Fibroblast of lung (primary cell): Measurements from ENCODE around the gene DCD. TPM values are rescaled to one million over a fixed set of nuclear protein-coding genes. Genes with fewer than 3 reads are reported as not detected.

ENCODE experiments used
- DNase-seq, 2 donors: peaks; one replicate each; pipeline versions ENCODE4 v3.0.0 to v3.0.0-alpha.2; 2010; ENCODE audit warnings: low read depth in 2 of 2
- H2AFZ ChIP-seq: 2 replicates; pipeline ENCODE4 v1.5.1; 2012; ENCODE audit warnings: low read length, control low read depth, inconsistent platforms
- H3K27ac ChIP-seq: 2 replicates; pipeline ENCODE4 v1.5.1; 2011; ENCODE audit warnings: low read length, control low read depth; ENCODE audit not compliant: insufficient read depth
- H3K27me3 ChIP-seq: 2 replicates; pipeline ENCODE4 v1.5.1; 2011; ENCODE audit warnings: mild to moderate bottlenecking, low read length; ENCODE audit not compliant: control insufficient read depth, insufficient read depth
- H3K36me3 ChIP-seq: 2 replicates; pipeline ENCODE4 v1.5.1; 2011; ENCODE audit warnings: low read length; ENCODE audit not compliant: control insufficient read depth, insufficient read depth
- H3K4me1 ChIP-seq: 2 replicates; pipeline ENCODE4 v1.5.1; 2011; ENCODE audit warnings: low read length; ENCODE audit not compliant: control insufficient read depth, insufficient read depth; ENCODE audit errors: extremely low read depth
- H3K4me2 ChIP-seq: 2 replicates; pipeline ENCODE4 v1.5.1; 2011; ENCODE audit warnings: low read length, control low read depth; ENCODE audit not compliant: insufficient read depth; ENCODE audit errors: extremely low read depth
- H3K4me3 ChIP-seq, 4 experiments: fragments of 200-600 bp in 1 of 4; sonication (generic) in 1 of 4; replicated peaks in 1 of 4; 2 replicates each; pipeline ENCODE4 v1.5.1; 2011 to 2016; ENCODE audit warnings: low read length in 4 of 4, low read depth in 3 of 4, mild to moderate bottlenecking in 3 of 4, control low read depth in 2 of 4, inconsistent platforms in 1 of 4, mixed read lengths in 1 of 4; ENCODE audit not compliant: insufficient read depth in 1 of 4; ENCODE audit errors: control extremely low read depth in 1 of 4
- H3K79me2 ChIP-seq: 2 replicates; pipeline ENCODE4 v1.5.1; 2012; ENCODE audit warnings: mild to moderate bottlenecking, low read length, inconsistent platforms; ENCODE audit not compliant: control insufficient read depth, insufficient read depth
- H3K9ac ChIP-seq: 2 replicates; pipeline ENCODE4 v1.5.1; 2011; ENCODE audit warnings: mild to moderate bottlenecking, low read length, control low read depth; ENCODE audit not compliant: insufficient read depth
- H3K9me3 ChIP-seq: 2 replicates; pipeline ENCODE4 v1.5.1; 2012; ENCODE audit warnings: low read depth, low read length; ENCODE audit not compliant: control insufficient read depth, insufficient read depth
- H4K20me1 ChIP-seq: 2 replicates; pipeline ENCODE4 v1.5.1; 2011; ENCODE audit warnings: low read length; ENCODE audit not compliant: control insufficient read depth, insufficient read depth; ENCODE audit errors: extremely low read depth
- EZH2 ChIP-seq: IDR thresholded peaks from 2 replicates; pipeline ENCODE4 v1.5.1; 2012; ENCODE audit warnings: low read length, control low read depth, mild to moderate bottlenecking; ENCODE audit errors: missing control alignments
- polyA plus RNA-seq, 2 donors: library from polyadenylated mRNA; depleted of rRNA in 1 of 2; stranded (reverse) in 1 of 2; unstranded in 1 of 2; fragments of >200 nt; gene quantifications; 2 replicates each; pipeline ENCODE4 v1.2.1, GENCODE V29; 2011 to 2012; ENCODE audit warnings: missing spikeins in 1 of 2
- total RNA-seq: library from RNA; depleted of rRNA; stranded (reverse); fragments of >200 nt; gene quantifications from 2 replicates; pipeline ENCODE4 v1.2.1, GENCODE V29; 2014
- TF ChIP-seq, protein P1 (sequence below), 2 donors: IDR thresholded peaks in 1 of 2; conservative IDR thresholded peaks in 1 of 2; 1 replicate in 1 of 2; 2 replicates in 1 of 2; pipeline ENCODE4 v1.5.1; 2011 to 2012; ENCODE audit warnings: low read length in 2 of 2, control low read depth in 1 of 2, inconsistent platforms in 1 of 2, low read depth in 1 of 2, mild to moderate bottlenecking in 1 of 2

The DCD gene
- total and polyA plus RNA-seq, 2 donors (not counting 1 experiment from before 2014, with no cell fraction given), result not detected

GRCh38 chr12:54680374-54680773, 32.2 kb upstream of the DCD start:
- no peak for DNase-seq
- H3K27ac ChIP-seq, result no peak overlapping the region
- no peak for TF ChIP-seq EZH2
- TF ChIP-seq, protein P1, sequence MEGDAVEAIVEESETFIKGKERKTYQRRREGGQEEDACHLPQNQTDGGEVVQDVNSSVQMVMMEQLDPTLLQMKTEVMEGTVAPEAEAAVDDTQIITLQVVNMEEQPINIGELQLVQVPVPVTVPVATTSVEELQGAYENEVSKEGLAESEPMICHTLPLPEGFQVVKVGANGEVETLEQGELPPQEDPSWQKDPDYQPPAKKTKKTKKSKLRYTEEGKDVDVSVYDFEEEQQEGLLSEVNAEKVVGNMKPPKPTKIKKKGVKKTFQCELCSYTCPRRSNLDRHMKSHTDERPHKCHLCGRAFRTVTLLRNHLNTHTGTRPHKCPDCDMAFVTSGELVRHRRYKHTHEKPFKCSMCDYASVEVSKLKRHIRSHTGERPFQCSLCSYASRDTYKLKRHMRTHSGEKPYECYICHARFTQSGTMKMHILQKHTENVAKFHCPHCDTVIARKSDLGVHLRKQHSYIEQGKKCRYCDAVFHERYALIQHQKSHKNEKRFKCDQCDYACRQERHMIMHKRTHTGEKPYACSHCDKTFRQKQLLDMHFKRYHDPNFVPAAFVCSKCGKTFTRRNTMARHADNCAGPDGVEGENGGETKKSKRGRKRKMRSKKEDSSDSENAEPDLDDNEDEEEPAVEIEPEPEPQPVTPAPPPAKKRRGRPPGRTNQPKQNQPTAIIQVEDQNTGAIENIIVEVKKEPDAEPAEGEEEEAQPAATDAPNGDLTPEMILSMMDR (conservative IDR thresholded peaks at IDR 0.05 in 1 of 2, IDR thresholded peaks at IDR 0.05 in 1 of 2; ENCODE audit: low read depth in 1 of 2, low read length in 2 of 2), result peak; percentile 35 to 36
- no peaks in the 10 kb centered on the region for H3K79me2 ChIP-seq
- H3K9ac ChIP-seq, result no peak overlapping the region
- no peaks in the 10 kb centered on the region for H3K4me1 ChIP-seq
- no peaks in the 10 kb centered on the region for H4K20me1 ChIP-seq
- no peak overlapping the region for H2AFZ ChIP-seq
- no peak overlapping the region for H3K4me2 ChIP-seq
- no peaks in the 10 kb centered on the region for H3K9me3 ChIP-seq
- H3K4me3 ChIP-seq, result no peak overlapping the region
- no peaks in the 10 kb centered on the region for H3K36me3 ChIP-seq
- no peaks in the 10 kb centered on the region for H3K27me3 ChIP-seq

- no peak overlapping the region for H3K9ac ChIP-seq
- no peaks in the 10 kb centered on the region for H3K9me3 ChIP-seq
- TF ChIP-seq EZH2, result no peak
- TF ChIP-seq, protein P1 (conservative IDR thresholded peaks at IDR 0.05 in 1 of 2, IDR thresholded peaks at IDR 0.05 in 1 of 2; ENCODE audit: low read depth in 1 of 2, low read length in 2 of 2), result no peak
- no peaks in the 10 kb centered on the region for H4K20me1 ChIP-seq
- no peak for DNase-seq
- no peak overlapping the region for H3K4me3 ChIP-seq
- H2AFZ ChIP-seq, result no peak overlapping the region
- no peaks in the 10 kb centered on the region for H3K36me3 ChIP-seq
- H3K27ac ChIP-seq, result no peak overlapping the region
- no peak overlapping the region for H3K4me2 ChIP-seq
- no peaks in the 10 kb centered on the region for H3K27me3 ChIP-seq
- no peaks in the 10 kb centered on the region for H3K4me1 ChIP-seq
- no peaks in the 10 kb centered on the region for H3K79me2 ChIP-seq
Measured at GRCh38 chr12:54678131-54678530, 30.0 kb upstream of the DCD start.

- Histone ChIP-seq H3K27me3 (no peaks in the 10 kb centered on the region), H3K27ac (no peak overlapping the region), H3K4me1 (no peaks in the 10 kb centered on the region), H2AFZ (no peak overlapping the region), H3K36me3 (no peaks in the 10 kb centered on the region), H3K4me2 (no peak overlapping the region), H3K79me2 (no peaks in the 10 kb centered on the region), H3K9me3 (no peaks in the 10 kb centered on the region), H4K20me1 (no peaks in the 10 kb centered on the region), H3K9ac (no peak overlapping the region), H3K4me3 (no peak overlapping the region)
- TF ChIP-seq, protein P1 (conservative IDR thresholded peaks at IDR 0.05 in 1 of 2, IDR thresholded peaks at IDR 0.05 in 1 of 2; ENCODE audit: low read depth in 1 of 2, low read length in 2 of 2), result no peak
- no peak for TF ChIP-seq EZH2
- DNase-seq, result no peak
Measured at GRCh38 chr12:54667945-54668344, 19.8 kb upstream of the DCD start.
